HG03457 (cell line): ENCODE results near the gene KLHL22.
"Not testable (repeated sequence)": the region's sequence is repeated elsewhere in the genome, so short reads cannot be mapped to it uniquely, and the experiment has no call there.

Source experiments
- ATAC-seq: cut with Tn5 transposase; IDR thresholded peaks from one replicate; pipeline ENCODE4 v1.9.1; 2021; ENCODE audit warnings: moderate number of reproducible peaks; ENCODE audit not compliant: unreplicated experiment

KLHL22 gene

DNA sequence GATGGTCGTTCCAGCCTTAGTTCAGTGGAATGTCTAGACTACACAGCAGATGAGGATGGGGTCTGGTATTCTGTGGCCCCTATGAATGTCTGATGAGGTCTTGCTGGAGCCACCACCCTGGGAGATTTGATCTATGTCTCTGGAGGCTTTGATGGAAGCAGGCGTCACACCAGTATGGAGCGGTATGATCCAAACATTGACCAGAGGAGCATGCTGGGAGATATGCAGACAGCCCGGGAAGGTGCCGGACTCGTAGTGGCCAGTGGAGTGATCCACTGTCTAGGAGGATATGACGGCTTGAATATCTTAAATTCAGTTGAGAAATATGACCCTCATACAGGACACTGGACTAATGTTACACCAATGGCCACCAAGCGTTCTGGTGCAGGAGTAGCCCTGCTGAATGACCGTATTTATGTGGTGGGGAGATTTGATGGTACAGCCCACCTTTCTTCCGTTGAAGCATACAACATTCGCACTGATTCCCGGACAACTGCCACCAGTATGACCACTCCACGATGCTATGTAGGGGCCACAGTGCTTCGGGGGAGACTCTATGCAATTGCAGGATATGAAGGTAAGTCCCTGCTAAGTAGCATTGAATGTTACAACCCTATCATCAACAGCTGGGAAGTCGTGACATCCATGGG is 44.3 kb downstream of the KLHL22 start:
- ATAC-seq = not testable (repeated sequence)

DNA sequence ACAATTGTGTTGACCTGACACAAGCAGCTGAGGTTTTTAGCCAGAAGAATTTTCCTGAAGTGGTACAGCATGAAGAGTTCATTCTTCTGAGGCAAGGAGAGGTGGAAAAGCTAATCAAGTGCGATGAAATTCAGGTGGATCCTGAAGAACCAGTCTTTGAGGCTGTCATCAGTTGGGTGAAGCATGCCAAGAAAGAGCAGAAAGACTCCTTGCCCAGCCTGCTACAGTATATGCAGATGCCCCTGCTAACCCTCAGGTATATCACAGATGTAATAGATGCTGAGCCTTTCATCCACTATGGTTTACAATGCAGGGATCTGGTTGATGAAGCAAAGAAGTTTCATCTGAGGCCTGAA is 45.1 kb downstream of the KLHL22 start:
- no peak for ATAC-seq

GRCh38 chr22:20449819-20450550 is 45.6 kb downstream of the KLHL22 start:
- ATAC-seq = no peak

DNA sequence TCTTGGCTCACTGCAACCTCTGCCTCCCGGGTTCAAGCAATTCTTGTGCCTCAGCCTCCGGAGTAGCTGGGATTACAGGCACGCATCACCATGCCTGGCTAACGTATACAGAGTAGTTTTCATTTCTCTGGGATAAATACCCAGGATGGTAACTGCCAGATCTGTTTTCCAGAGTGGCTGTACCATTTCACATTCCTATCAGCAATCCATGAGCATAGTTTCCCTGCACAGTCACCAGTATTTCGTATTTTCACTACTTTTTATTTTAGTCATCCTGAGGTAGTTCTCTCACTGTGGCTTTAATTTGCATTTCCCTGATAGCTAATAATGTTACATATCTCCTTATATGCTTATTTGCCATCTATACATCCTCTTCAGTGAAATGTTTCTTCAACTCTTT is 47.0 kb downstream of the KLHL22 start:
- no peak for ATAC-seq

- no peak for ATAC-seq
Observed at GRCh38 chr22:20446383-20446970, 49.1 kb downstream of the KLHL22 start.

DNA sequence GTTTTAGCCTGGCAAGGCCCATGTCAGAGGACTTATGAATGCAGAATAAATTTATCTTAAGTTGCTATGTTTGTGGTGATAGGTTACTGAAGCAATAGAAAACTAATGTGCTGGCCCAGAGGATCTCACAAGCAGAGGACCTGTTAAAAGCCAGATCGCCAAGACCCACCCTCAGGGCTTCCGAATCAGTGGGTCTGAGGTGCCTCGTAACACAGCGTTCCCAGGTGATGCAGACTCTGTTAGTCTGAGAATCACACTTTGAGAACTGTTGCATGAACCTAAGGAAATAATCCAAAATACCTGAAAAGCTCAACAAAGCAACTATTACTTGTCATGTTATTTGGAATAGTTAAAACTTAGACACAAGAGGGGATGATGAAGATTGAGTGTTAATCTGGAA is 51.3 kb downstream of the KLHL22 start:
- ATAC-seq = no peak

DNA sequence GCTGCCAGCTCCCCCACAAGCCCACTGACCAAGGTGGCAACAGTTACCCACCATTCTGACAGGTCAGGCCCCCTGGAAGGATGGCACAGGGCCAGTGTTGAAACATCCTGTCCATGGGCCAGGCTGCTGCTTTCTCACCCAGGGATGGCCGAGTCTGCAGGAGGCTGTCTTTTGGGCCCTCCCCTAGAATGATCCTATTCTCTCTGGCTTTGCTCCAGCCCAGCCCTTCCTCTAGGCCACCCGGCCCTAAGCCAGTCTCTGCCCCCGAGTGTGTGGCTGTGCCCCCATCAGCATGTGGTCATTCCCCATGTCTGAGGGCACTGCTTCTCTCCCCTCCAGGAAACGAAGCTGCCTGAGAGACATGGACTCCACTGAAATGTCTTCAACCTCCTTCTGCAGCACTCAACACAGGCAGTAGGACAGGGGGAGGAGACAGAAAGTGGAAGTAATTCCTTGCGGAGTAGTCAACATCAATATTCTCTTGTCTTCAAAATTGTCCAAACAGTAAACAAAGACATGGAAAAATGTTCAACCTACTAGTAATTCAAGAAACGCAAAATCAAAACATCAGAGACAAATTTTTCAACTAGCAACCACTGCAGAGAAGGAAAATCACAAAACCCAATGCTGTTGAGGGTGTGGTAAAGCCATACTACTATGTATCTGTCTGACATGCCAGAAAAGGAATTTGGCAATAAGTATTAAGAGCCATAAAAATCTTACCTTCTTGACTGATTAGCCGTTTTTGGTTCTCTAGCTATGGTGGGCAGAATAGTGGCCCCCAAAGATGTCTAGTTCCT is 52.9 kb downstream of the KLHL22 start:
- ATAC-seq = no peak

DNA sequence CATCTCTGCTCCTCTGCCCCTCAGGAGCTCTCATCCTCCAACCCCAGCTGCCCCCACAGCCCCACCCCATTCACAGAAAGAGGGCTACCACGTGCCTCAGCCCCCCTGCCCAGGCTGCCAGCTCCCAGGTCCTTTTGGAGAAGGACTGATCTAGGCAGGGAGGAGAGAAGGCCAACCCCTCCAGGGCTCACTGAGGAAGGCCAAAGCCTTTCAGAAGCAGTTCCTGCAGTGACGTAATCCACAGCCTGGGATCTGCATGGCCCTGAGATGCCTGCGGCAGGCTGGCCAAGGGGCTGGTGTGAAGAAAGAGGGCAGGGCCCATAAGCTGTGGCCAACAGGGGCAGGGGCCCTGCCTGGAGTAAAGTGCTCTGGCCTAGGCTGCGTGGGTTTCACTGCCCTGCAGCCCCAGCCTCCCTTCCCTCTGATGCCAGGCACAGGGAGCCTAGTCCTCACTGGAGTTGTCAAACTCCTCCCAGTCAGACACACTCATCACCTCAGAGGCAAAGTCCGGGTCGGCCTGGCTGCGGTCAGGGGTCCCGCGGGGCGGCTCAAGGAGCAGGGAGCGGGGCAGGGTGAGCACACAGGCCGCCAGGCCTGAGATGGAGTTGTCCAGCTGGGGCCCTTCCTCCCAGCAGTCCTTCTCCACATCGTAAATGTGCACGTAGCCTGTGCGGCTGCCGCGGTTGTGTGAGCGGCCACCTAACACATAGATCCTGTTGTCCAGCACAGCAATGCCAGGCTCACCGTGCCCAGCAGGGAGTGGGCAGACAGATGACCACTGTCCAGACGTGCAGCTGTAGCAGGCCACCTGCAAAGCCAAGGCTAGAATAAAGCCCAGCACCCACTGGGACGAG is 53.7 kb downstream of the KLHL22 start:
- no peak for ATAC-seq

GRCh38 chr22:20440637-20441591 is 54.7 kb downstream of the KLHL22 start:
- ATAC-seq = no peak

- no peak for ATAC-seq
Observed at GRCh38 chr22:20439928-20440575, 55.5 kb downstream of the KLHL22 start.

DNA sequence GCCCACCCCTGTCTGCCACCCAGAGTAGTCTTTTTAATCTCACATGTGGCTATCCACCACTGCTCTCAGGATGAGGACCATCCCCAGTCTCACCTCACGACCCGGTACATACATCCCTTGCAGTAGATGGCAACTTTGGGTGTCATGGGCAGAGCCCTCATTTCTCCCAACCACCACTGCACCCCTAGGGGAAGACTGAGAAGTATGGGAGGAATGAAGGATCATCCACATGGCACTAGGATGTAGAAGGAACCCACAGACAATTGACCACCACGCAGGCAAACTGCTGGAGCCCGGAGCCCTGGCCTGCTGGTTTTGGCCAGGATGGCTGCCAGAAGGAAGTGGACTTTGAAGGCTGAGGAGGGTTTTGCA is 56.1 kb downstream of the KLHL22 start:
- no peak for ATAC-seq

DNA sequence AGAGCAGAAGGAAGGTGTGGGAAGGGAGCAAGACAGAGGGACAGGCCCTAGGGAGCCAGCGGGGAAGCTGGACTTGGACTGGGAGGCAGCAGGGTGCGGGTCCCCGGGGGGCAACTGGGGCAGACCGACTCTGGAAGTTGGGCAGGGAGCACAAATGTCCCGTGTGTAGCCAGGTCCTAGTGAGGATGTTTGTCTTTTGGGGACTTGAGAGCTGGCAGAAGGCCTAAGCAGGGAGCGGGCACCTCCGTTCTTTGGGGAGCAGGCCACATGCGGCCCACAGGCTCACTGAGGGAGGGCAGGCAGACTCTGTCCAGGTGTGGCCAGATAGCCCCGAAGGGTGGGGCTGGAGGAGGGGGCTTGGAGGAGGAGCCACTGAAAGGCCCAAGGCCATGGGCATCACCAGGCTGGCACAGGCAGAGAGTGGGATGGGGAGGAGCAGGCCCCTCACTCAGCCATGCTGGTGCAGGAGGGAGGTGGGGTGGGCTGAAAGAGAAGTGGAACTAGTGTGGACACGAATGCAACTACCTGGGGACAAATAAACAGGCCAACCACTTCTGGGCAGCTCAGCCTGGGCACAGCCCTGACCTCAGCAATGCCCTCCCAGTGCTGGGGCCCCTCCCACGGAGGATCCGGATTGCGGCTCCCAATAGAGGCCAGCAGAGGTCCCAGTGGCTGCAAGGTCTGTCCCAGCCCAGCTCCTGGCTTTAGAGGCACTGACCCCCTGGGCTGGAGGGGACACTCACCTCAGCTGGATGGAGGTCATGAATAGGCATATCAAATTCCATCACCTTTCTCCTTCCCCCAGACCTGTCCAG is 56.7 kb downstream of the KLHL22 start:
- ATAC-seq = no peak

- no peak for ATAC-seq
Observed at GRCh38 chr22:20438427-20438677, 57.2 kb downstream of the KLHL22 start.

DNA sequence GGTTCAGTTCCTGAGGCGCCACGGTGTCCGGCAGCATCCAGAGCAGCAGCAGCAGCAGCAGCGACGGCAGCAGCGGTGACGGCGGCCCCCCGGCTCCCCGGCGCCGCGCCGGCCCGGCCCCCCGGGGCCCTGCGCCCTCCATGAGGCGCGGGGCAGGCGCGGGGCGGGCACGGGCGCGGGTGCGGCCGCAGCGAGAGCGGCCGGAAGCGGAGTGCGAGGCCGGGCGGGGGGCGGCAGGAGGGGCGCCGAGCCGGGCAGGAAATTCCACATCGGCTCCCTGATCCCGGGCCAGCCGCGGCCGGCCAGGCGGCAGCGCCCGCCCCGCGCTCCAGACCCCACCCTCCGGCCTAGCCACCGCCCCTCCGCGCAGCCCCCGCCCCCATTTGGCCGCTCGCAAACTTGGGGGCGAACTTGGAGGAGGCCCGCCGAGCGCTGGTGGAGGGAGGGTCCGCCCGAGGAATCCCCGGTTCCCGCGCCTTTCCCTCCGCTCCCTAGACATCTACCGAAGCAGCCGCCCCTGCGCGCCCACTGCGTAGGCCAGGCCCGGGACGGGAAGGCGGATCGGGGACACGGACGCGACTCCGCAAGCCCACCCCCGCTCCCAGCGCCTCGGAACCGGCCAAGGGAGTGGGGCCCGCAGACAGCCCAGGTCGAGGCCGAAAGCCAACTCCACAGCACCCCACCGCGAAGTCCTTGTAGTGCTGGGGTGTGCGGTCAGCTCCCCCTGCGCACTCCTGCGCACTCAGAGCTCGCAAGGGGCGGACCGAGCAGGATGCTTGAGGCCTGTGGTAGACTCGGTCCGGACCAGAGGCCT is 57.8 kb downstream of the KLHL22 start, which contains the start of gene SCARF2:
TSS of gene SCARF2 (minus strand) at position 213 of the 814 bp plus-strand sequence. CDS start at position 142, 71 bp downstream.
- ATAC-seq = no peak

DNA sequence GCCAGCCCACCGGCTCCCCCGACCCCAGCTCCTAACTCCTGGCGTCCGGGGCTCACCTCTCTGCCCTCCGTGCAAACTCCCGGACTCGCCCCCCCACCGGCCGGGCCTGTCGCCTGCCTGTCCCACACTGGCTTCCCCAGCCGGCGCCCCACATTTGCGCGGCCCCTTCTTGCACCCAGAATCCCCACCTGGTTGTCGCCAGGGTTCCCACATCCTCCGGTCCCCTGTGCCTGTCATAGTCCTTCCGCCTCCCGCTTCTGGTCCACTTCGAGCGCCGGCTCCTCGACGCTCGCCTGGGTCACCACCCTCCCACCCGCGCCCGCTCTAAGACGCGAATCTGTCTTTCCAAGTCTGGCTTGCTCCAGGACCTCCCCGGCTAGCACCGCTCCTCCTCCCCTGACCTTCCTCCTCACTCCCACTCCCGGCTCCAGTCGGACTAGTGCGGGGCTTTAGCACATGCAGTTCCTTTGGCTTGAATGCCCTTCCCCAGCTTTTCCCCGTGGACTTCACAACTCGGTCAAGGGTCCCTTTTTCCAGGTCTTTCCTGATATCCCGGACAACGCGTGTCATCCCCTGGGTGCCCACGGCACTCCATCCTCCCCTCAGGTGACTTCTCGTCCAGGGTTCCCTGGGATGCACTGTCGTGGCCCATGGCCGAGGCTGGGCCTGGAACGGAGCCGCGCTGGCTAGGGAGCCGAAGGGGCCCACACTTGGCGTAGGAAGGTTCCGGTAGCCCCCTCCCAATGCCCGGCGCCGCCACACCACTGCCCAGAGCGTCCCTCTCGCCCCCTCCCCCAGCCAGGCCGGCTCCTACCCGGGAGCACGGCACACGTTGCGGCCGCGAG is 58.6 kb downstream of the KLHL22 start:
- no peak for ATAC-seq

GRCh38 chr22:20436307-20436767 is 59.3 kb downstream of the KLHL22 start:
- ATAC-seq = no peak
